ENCODE measurements around the gene GSC2.

The GSC2 gene

GRCh38 chr22:19117111-19117512 is 33.0 kb downstream of the GSC2 start:
- no peak for TF ChIP-seq CTCF (IDR thresholded peaks at IDR 0.05; ENCODE audit: low read depth, low read length)
- in situ Hi-C loops (cut with HindIII; ENCODE audit: low sequenced_read_pairs): no loop called here
- no peak for DNase-seq (ENCODE audit: low read depth, low spot score)
- no peak overlapping the region for H3K4me3 ChIP-seq (ENCODE audit: low read depth, low read length)

GRCh38 chr22:19115628-19116027 is 34.5 kb downstream of the GSC2 start:
- no peak for DNase-seq (ENCODE audit: low read depth, low spot score)
- in situ Hi-C loops (cut with HindIII; ENCODE audit: low sequenced_read_pairs): no loop called here
- H3K4me3 ChIP-seq (ENCODE audit: low read depth, low read length): no peak overlapping the region
- TF ChIP-seq CTCF (IDR thresholded peaks at IDR 0.05; ENCODE audit: low read depth, low read length): peak; percentile 49

- TF ChIP-seq CTCF (IDR thresholded peaks at IDR 0.05; ENCODE audit: low read depth, low read length): no peak
- in situ Hi-C loops (cut with HindIII; ENCODE audit: low sequenced_read_pairs): no loop called here
- DNase-seq (ENCODE audit: low read depth, low spot score): no peak
- no peak overlapping the region for H3K4me3 ChIP-seq (ENCODE audit: low read depth, low read length)
Observed at GRCh38 chr22:19114984-19115552, 35.0 kb downstream of the GSC2 start.

- in situ Hi-C loops (cut with HindIII; ENCODE audit: low sequenced_read_pairs): no loop called here
- H3K4me3 ChIP-seq (ENCODE audit: low read depth, low read length): no peak overlapping the region
- TF ChIP-seq CTCF (IDR thresholded peaks at IDR 0.05; ENCODE audit: low read depth, low read length): no peak
- DNase-seq (ENCODE audit: low read depth, low spot score): no peak
Observed at GRCh38 chr22:19113429-19113828, 36.7 kb downstream of the GSC2 start.

GRCh38 chr22:19111584-19111983 is 38.5 kb downstream of the GSC2 start:
- no peak overlapping the region for H3K4me3 ChIP-seq (ENCODE audit: low read depth, low read length)
- in situ Hi-C loops (cut with HindIII; ENCODE audit: low sequenced_read_pairs): no loop called here
- DNase-seq (ENCODE audit: low read depth, low spot score): no peak
- no peak for TF ChIP-seq CTCF (IDR thresholded peaks at IDR 0.05; ENCODE audit: low read depth, low read length)

- no peak for DNase-seq (ENCODE audit: low read depth, low spot score)
- in situ Hi-C loops (cut with HindIII; ENCODE audit: low sequenced_read_pairs): no loop called here
- no peak overlapping the region for H3K4me3 ChIP-seq (ENCODE audit: low read depth, low read length)
- no peak for TF ChIP-seq CTCF (IDR thresholded peaks at IDR 0.05; ENCODE audit: low read depth, low read length)
Observed at GRCh38 chr22:19111140-19111539, 39.0 kb downstream of the GSC2 start.

GRCh38 chr22:19110646-19111045 is 39.4 kb downstream of the GSC2 start:
- H3K4me3 ChIP-seq (ENCODE audit: low read depth, low read length): no peak overlapping the region
- no peak for DNase-seq (ENCODE audit: low read depth, low spot score)
- in situ Hi-C loops (cut with HindIII; ENCODE audit: low sequenced_read_pairs): no loop called here
- no peak for TF ChIP-seq CTCF (IDR thresholded peaks at IDR 0.05; ENCODE audit: low read depth, low read length)
